Measurements from ENCODE around the gene MUS81.

The MUS81 gene

GRCh38 chr11:65883058-65883761 lies 23.0 kb downstream of the MUS81 start:
- DNase-seq (ENCODE audit: insufficient read length, low spot score) (no peak), FAIRE-seq (no peak)
- no peak for TF ChIP-seq POLR2A (IDR thresholded peaks at IDR 0.05; ENCODE audit: low read depth, low read length)

- DNase-seq (ENCODE audit: insufficient read length, low spot score) (no peak), FAIRE-seq (no peak)
- no peak for TF ChIP-seq POLR2A (IDR thresholded peaks at IDR 0.05; ENCODE audit: low read depth, low read length)
Observed at GRCh38 chr11:65883786-65884715, 23.8 kb downstream of the MUS81 start.

- DNase-seq (ENCODE audit: insufficient read length, low spot score) (peak; percentile 77), FAIRE-seq (no peak)
- no peak for TF ChIP-seq POLR2A (IDR thresholded peaks at IDR 0.05; ENCODE audit: low read depth, low read length)
Observed at GRCh38 chr11:65884716-65885092, 24.5 kb downstream of the MUS81 start.

- no peak for FAIRE-seq
- no peak for DNase-seq (ENCODE audit: insufficient read length, low spot score)
- no peak for TF ChIP-seq POLR2A (IDR thresholded peaks at IDR 0.05; ENCODE audit: low read depth, low read length)
Observed at GRCh38 chr11:65885231-65885630, 25.0 kb downstream of the MUS81 start.

- DNase-seq (ENCODE audit: insufficient read length, low spot score) (no peak), FAIRE-seq (no peak)
- no peak for TF ChIP-seq POLR2A (IDR thresholded peaks at IDR 0.05; ENCODE audit: low read depth, low read length)
Observed at GRCh38 chr11:65885808-65886536, 25.7 kb downstream of the MUS81 start.

GRCh38 chr11:65886826-65887722 lies 26.8 kb downstream of the MUS81 start:
- no peak for DNase-seq (ENCODE audit: insufficient read length, low spot score)
- no peak for TF ChIP-seq POLR2A (IDR thresholded peaks at IDR 0.05; ENCODE audit: low read depth, low read length)
- no peak for FAIRE-seq

- TF ChIP-seq POLR2A (IDR thresholded peaks at IDR 0.05; ENCODE audit: low read depth, low read length), result no peak
- DNase-seq (ENCODE audit: insufficient read length, low spot score) (no peak), FAIRE-seq (no peak)
Observed at GRCh38 chr11:65887723-65888162, 27.5 kb downstream of the MUS81 start.

GRCh38 chr11:65888163-65888814 lies 28.1 kb downstream of the MUS81 start, which contains the start of gene FIBP:
Gene FIBP (minus strand): TSS chr11:65888471. CDS start chr11:65888418, 53 bp downstream.
- FAIRE-seq, result no peak
- peak; percentile 69 for TF ChIP-seq POLR2A (IDR thresholded peaks at IDR 0.05; ENCODE audit: low read depth, low read length)
- DNase-seq (ENCODE audit: insufficient read length, low spot score), result peak; percentile 87

GRCh38 chr11:65890324-65891218 lies 30.3 kb downstream of the MUS81 start, which contains the start of gene CCDC85B:
Gene CCDC85B (plus strand): TSS chr11:65890673. CDS start chr11:65890784, 111 bp downstream.
- FAIRE-seq (no peak), DNase-seq (ENCODE audit: insufficient read length, low spot score) (peak; percentile 71)
- TF ChIP-seq POLR2A (IDR thresholded peaks at IDR 0.05; ENCODE audit: low read depth, low read length), result peak; percentile 97

- FAIRE-seq, result no peak
- DNase-seq (ENCODE audit: insufficient read length, low spot score), result no peak
Observed at GRCh38 chr11:65891219-65892136, 31.2 kb downstream of the MUS81 start.

More at GRCh38 chr11:65891219-65892136, 31.2 kb downstream of the MUS81 start:
- 0 out of 2 replicates have a peak, but pooled peaks have one; percentile 10 for TF ChIP-seq POLR2A (IDR thresholded peaks at IDR 0.05; ENCODE audit: low read depth, low read length)

All from H54 (cell line).